Measurements from ENCODE around the gene BNC2. TPM values are rescaled to one million over a fixed set of nuclear protein-coding genes. Genes with fewer than 3 reads are reported as not detected.

BNC2 gene
- total RNA-seq, 1 experiment from 2014 or later, result 4.9 TPM

DNA sequence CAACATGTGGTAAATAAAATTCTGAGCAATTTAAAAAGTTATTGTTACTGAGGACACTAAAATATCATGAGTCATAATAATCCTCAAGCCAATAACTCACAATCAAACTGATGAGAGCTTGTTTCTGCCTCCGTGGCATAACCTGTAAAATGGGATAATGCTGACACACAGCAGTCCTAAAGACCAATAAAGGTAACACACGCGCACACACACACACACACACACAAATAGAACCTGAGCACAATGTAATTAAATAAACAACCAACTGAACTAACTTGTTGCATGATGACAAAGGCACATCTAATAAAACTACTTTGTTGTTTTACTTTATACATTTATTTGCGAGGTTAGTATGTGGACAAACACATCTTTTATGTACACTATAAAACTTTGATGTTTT, 358.2 kb downstream of the BNC2 start:
- no peaks in the 10 kb centered on the region for H3K27me3 ChIP-seq (replicated peaks)
- no peaks in the 10 kb centered on the region for H3K9me3 ChIP-seq (replicated peaks)
- no peak overlapping the region for H3K4me3 ChIP-seq
- no peak overlapping the region for H3K27ac ChIP-seq
- H3K4me1 ChIP-seq (replicated peaks), result peaks cover 45% of the 10 kb centered on the region
- no peaks in the 10 kb centered on the region for H3K36me3 ChIP-seq
- DNase-seq (ENCODE audit: low read depth in 1 of 2, low spot score in 2 of 2), result no peak

- H3K27me3 ChIP-seq (replicated peaks), result no peaks in the 10 kb centered on the region
- H3K36me3 ChIP-seq, result no peaks in the 10 kb centered on the region
- no peak overlapping the region for H3K27ac ChIP-seq
- H3K4me3 ChIP-seq, result no peak overlapping the region
- peaks cover 36% of the 10 kb centered on the region for H3K4me1 ChIP-seq (replicated peaks)
- H3K9me3 ChIP-seq (replicated peaks), result no peaks in the 10 kb centered on the region
- DNase-seq (ENCODE audit: low read depth in 1 of 2, low spot score in 2 of 2), result no peak
These were observed 360.0 kb downstream of the BNC2 start for GRCh38 chr9:16510482-16510881.

DNA sequence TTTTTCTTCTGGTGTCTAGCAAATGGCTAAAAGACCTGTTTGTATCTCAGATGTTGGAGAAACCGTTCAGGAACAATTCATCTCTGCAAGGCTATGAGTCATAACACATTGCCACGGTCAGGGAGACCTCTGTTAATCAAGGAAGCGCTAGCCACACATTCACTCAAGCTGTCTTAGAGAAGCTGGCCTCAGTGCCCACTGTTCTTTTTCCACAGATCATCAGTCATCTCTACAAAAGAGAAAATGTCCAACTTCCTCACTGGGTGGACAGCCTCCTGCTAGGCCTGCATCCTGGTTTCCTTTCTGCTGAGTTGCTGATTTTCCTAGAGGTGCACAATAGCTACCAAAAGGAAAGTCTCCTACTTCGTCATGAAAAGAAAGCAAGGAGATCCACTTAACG, 360.5 kb downstream of the BNC2 start:
- Histone ChIP-seq H3K4me1 (replicated peaks) (peaks cover 36% of the 10 kb centered on the region), H3K27ac (no peak overlapping the region), H3K27me3 (replicated peaks) (no peaks in the 10 kb centered on the region), H3K4me3 (no peak overlapping the region), H3K9me3 (replicated peaks) (no peaks in the 10 kb centered on the region), H3K36me3 (no peaks in the 10 kb centered on the region)
- peak in 1 of 2 experiments; percentile 29 for DNase-seq (ENCODE audit: low read depth in 1 of 2, low spot score in 2 of 2)

DNA sequence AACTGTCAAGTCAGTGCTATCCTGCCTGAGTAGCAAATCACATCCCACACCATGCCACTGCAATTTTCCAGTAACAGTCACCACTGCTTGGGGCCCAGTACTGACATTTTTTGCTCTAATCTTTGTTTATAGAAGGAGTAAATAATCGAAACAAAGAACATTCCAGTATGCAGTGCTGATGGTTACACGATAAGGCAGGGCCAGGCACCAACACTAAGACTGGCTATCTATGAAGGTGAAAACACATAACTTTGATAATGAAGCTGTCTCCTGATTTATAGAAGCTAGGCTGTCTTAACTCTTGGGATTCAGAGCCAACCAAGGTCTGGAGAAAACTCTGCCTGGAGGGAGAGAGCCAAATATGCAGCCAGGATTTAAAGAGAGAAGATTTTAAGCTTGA, 365.3 kb downstream of the BNC2 start:
- no peak overlapping the region for H3K4me3 ChIP-seq
- H3K27ac ChIP-seq, result peak overlapping the region; percentile 81
- H3K4me1 ChIP-seq (replicated peaks), result peaks cover 37% of the 10 kb centered on the region

DNA sequence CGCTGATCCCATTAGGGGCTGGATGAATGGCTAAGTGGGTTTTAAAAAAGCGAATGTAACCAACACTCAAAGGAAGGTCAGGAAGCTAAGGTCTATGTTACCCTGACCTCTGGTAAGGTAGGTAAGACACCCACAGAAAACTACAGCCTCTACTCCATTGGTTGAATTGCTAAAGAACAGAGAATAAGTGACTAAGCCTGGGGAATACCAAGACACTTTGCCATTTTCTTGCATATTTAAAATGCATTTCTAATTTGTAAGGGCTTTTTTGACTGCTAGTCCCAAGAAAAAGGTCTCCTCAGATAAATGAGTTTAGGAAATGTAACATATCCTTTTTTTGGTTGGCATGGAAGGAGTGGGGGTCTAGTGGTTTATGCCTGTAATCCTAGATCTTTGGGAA, 368.7 kb downstream of the BNC2 start:
- no peak for DNase-seq (ENCODE audit: low read depth in 1 of 2, low spot score in 2 of 2)

More for the DNA sequence above, 365.3 kb downstream of the BNC2 start:
- Histone ChIP-seq H3K36me3 (no peaks in the 10 kb centered on the region), H3K9me3 (replicated peaks) (no peaks in the 10 kb centered on the region), H3K27me3 (replicated peaks) (no peaks in the 10 kb centered on the region)
- DNase-seq (ENCODE audit: low read depth in 1 of 2, low spot score in 2 of 2), result peak; percentile 61 to 76

DNA sequence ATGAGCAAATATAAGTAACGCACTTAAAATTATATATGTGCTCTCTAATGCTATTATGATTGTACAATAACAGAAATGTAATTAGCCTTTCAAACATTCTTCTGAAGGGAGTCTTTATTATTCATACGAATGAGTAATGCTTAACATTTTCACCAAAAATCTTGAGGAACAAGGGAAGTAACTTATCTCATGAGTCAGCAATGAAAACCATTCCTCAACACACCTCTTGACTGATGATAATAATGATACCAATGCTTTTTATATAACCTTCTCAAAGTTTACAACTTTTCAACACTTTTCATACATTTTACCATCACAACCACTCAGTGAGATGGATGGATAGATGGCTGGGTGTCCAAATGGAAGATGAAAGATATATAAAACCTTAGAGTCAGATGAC, 369.3 kb downstream of the BNC2 start:
- Histone ChIP-seq H3K4me3 (no peak overlapping the region), H3K4me1 (replicated peaks) (peaks cover 30% of the 10 kb centered on the region), H3K27me3 (replicated peaks) (no peaks in the 10 kb centered on the region), H3K9me3 (replicated peaks) (no peaks in the 10 kb centered on the region), H3K27ac (no peak overlapping the region), H3K36me3 (no peaks in the 10 kb centered on the region)
- DNase-seq (ENCODE audit: low read depth in 1 of 2, low spot score in 2 of 2), result peak in 1 of 2 experiments; percentile 4

More for the DNA sequence above, 368.7 kb downstream of the BNC2 start:
- peaks cover 31% of the 10 kb centered on the region for H3K4me1 ChIP-seq (replicated peaks)
- no peaks in the 10 kb centered on the region for H3K27me3 ChIP-seq (replicated peaks)
- H3K9me3 ChIP-seq (replicated peaks), result no peaks in the 10 kb centered on the region
- H3K36me3 ChIP-seq, result no peaks in the 10 kb centered on the region
- no peak overlapping the region for H3K4me3 ChIP-seq
- H3K27ac ChIP-seq, result no peak overlapping the region

- no peaks in the 10 kb centered on the region for H3K27me3 ChIP-seq (replicated peaks)
- peaks cover 23% of the 10 kb centered on the region for H3K4me1 ChIP-seq (replicated peaks)
- H3K27ac ChIP-seq, result no peak overlapping the region
These were observed 370.1 kb downstream of the BNC2 start for GRCh38 chr9:16500386-16500785.

GRCh38 chr9:16499892-16500291, 370.6 kb downstream of the BNC2 start:
- no peak overlapping the region for H3K4me3 ChIP-seq
- no peak for DNase-seq (ENCODE audit: low read depth in 1 of 2, low spot score in 2 of 2)
- no peak overlapping the region for H3K27ac ChIP-seq
- peaks cover 18% of the 10 kb centered on the region for H3K4me1 ChIP-seq (replicated peaks)
- no peaks in the 10 kb centered on the region for H3K36me3 ChIP-seq
- H3K27me3 ChIP-seq (replicated peaks), result no peaks in the 10 kb centered on the region
- H3K9me3 ChIP-seq (replicated peaks), result no peaks in the 10 kb centered on the region

More at GRCh38 chr9:16500386-16500785, 370.1 kb downstream of the BNC2 start:
- Histone ChIP-seq H3K36me3 (no peaks in the 10 kb centered on the region), H3K4me3 (no peak overlapping the region), H3K9me3 (replicated peaks) (no peaks in the 10 kb centered on the region)
- no peak for DNase-seq (ENCODE audit: low read depth in 1 of 2, low spot score in 2 of 2)

DNA sequence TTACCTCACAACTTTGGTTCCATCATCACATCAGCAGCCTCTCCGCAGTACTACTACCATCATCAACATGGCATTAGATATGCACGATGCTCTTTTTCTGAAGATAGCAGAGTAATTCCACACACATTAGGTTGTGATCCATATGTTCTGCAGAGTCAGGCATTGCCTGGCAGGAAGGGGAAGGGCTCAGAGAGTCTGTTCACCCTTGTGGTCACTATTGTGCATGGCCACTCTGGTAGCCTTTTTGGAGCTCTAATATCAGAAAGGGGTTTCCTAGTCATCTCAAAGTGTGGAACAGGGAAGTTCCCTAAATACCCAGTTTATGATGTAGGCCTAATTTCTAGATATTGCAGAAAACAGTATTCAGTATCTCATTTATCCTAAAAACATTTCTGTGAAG, 373.6 kb downstream of the BNC2 start:
- H3K36me3 ChIP-seq, result no peaks in the 10 kb centered on the region
- H3K9me3 ChIP-seq (replicated peaks), result no peaks in the 10 kb centered on the region
- H3K27me3 ChIP-seq (replicated peaks), result no peaks in the 10 kb centered on the region
- no peak for DNase-seq (ENCODE audit: low read depth in 1 of 2, low spot score in 2 of 2)
- peaks cover 13% of the 10 kb centered on the region for H3K4me1 ChIP-seq (replicated peaks)
- H3K4me3 ChIP-seq, result no peak overlapping the region
- H3K27ac ChIP-seq, result no peak overlapping the region

GRCh38 chr9:16487915-16488314, 382.6 kb downstream of the BNC2 start:
- Histone ChIP-seq H3K36me3 (no peaks in the 10 kb centered on the region), H3K27ac (no peak overlapping the region), H3K4me3 (no peak overlapping the region), H3K27me3 (replicated peaks) (no peaks in the 10 kb centered on the region), H3K4me1 (replicated peaks) (no peaks in the 10 kb centered on the region), H3K9me3 (replicated peaks) (no peaks in the 10 kb centered on the region)
- DNase-seq (ENCODE audit: low read depth in 1 of 2, low spot score in 2 of 2), result no peak

GRCh38 chr9:16485575-16486321, 384.7 kb downstream of the BNC2 start:
- H3K27ac ChIP-seq, result no peak overlapping the region

GRCh38 chr9:16485160-16485559, 385.3 kb downstream of the BNC2 start:
- Histone ChIP-seq H3K27ac (no peak overlapping the region), H3K4me3 (no peak overlapping the region), H3K27me3 (replicated peaks) (no peaks in the 10 kb centered on the region), H3K36me3 (no peaks in the 10 kb centered on the region), H3K9me3 (replicated peaks) (no peaks in the 10 kb centered on the region), H3K4me1 (replicated peaks) (no peaks in the 10 kb centered on the region)
- DNase-seq (ENCODE audit: low read depth in 1 of 2, low spot score in 2 of 2), result no peak

More at GRCh38 chr9:16485575-16486321, 384.7 kb downstream of the BNC2 start:
- Histone ChIP-seq H3K36me3 (no peaks in the 10 kb centered on the region), H3K9me3 (replicated peaks) (no peaks in the 10 kb centered on the region), H3K27me3 (replicated peaks) (no peaks in the 10 kb centered on the region), H3K4me3 (no peak overlapping the region), H3K4me1 (replicated peaks) (no peaks in the 10 kb centered on the region)
- DNase-seq (ENCODE audit: low read depth in 1 of 2, low spot score in 2 of 2), result no peak

- no peak overlapping the region for H3K27ac ChIP-seq
- no peak for DNase-seq (ENCODE audit: low read depth in 1 of 2, low spot score in 2 of 2)
These were observed 385.7 kb downstream of the BNC2 start for GRCh38 chr9:16484744-16485143.

GRCh38 chr9:16484180-16484579, 386.3 kb downstream of the BNC2 start:
- H3K36me3 ChIP-seq, result no peaks in the 10 kb centered on the region
- no peak overlapping the region for H3K4me3 ChIP-seq
- H3K27ac ChIP-seq, result no peak overlapping the region
- H3K4me1 ChIP-seq (replicated peaks), result no peaks in the 10 kb centered on the region
- H3K9me3 ChIP-seq (replicated peaks), result no peaks in the 10 kb centered on the region
- DNase-seq (ENCODE audit: low read depth in 1 of 2, low spot score in 2 of 2), result no peak
- H3K27me3 ChIP-seq (replicated peaks), result no peaks in the 10 kb centered on the region

More at GRCh38 chr9:16484744-16485143, 385.7 kb downstream of the BNC2 start:
- H3K4me3 ChIP-seq, result no peak overlapping the region
- no peaks in the 10 kb centered on the region for H3K9me3 ChIP-seq (replicated peaks)
- no peaks in the 10 kb centered on the region for H3K4me1 ChIP-seq (replicated peaks)
- H3K36me3 ChIP-seq, result no peaks in the 10 kb centered on the region
- H3K27me3 ChIP-seq (replicated peaks), result no peaks in the 10 kb centered on the region

DNA sequence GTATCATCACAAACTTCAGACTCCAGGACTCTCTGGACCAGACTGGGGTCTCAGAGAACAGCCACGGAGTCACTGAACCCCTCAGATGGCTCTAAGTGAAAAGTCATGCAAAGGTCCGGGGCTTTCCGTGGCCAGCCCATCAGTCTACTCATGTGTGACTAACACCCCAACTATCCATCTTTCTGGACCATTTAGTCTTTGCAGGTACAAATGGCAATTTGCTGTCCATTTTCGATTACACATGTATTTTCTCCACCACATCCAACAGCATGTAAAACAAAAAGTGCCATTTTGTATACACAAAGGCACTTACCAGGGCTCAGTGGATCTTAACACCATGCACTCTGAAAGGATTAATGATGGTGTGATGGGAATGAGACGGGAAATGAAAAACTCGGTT, 387.7 kb downstream of the BNC2 start:
- H3K4me1 ChIP-seq (replicated peaks), result no peaks in the 10 kb centered on the region
- no peak overlapping the region for H3K27ac ChIP-seq
- no peaks in the 10 kb centered on the region for H3K36me3 ChIP-seq
- no peaks in the 10 kb centered on the region for H3K27me3 ChIP-seq (replicated peaks)
- no peak for DNase-seq (ENCODE audit: low read depth in 1 of 2, low spot score in 2 of 2)
- no peak overlapping the region for H3K4me3 ChIP-seq
- H3K9me3 ChIP-seq (replicated peaks), result no peaks in the 10 kb centered on the region

All from SJSA1 (cell line).